Colonic mucosa (tissue), 4 donors: ENCODE measurements around the gene MT1F. TPM values are rescaled to one million over a fixed set of nuclear protein-coding genes. Genes with fewer than 3 reads are reported as not detected.
"Not testable (repeated sequence)": the region's sequence is repeated elsewhere in the genome, so short reads cannot be mapped to it uniquely, and the experiment has no call there.

Experiments
- DNase-seq: peaks from one replicate; pipeline ENCODE4 v3.0.0-alpha.2; 2020
- H3K27ac ChIP-seq: fragments of 200-600 bp; one replicate; pipeline ENCODE4 v1.8.0; 2021
- H3K27me3 ChIP-seq: fragments of 200-600 bp; one replicate; pipeline ENCODE4 v1.8.0; 2021
- H3K36me3 ChIP-seq: fragments of 200-600 bp; one replicate; pipeline ENCODE4 v1.8.0; 2021
- H3K4me1 ChIP-seq: fragments of 200-600 bp; one replicate; pipeline ENCODE4 v1.8.0; 2021; ENCODE audit warnings: mild to moderate bottlenecking
- H3K4me3 ChIP-seq: fragments of 200-600 bp; one replicate; pipeline ENCODE4 v1.8.0; 2021
- H3K9ac ChIP-seq, 2 donors: one replicate each; pipeline ENCODE4 v1.7.0; 2013; ENCODE audit warnings: control low read depth in 2 of 2, low read depth in 2 of 2, low read length in 2 of 2
- H3K9me3 ChIP-seq: fragments of 200-600 bp; one replicate; pipeline ENCODE4 v1.8.0; 2021
- intact Hi-C: fragments of 100-400 bp; cut with DNase I; formaldehyde crosslinking; loops from one replicate; pipeline ENCODE4 v1.14.1; 2022
- total RNA-seq, 2 donors: library from RNA; stranded (reverse); fragmentation: NEBNext Ultra II Directional in 1 of 2; extraction: Animal tissue kit (Norgen Biotek cat#: 25700) in 1 of 2; gene quantifications; one replicate each; pipeline ENCODE4 v1.2.1, GENCODE V29; 2021
- TF ChIP-seq, protein P1 (sequence below): fragments of 200-600 bp; IDR thresholded peaks from one replicate; pipeline ENCODE4 v1.8.0; 2022; ENCODE audit warnings: antibody characterized with exemption, mild to moderate bottlenecking
- donor health status: healthy.
- donor health status: DM: no; HTN: no; CAD: no.
- donor health status: DM: no; HTN: no; CAD: no.

MT1F gene
- total RNA-seq, 2 donors from 2014 or later = 35.5 to 40.0 TPM

DNA sequence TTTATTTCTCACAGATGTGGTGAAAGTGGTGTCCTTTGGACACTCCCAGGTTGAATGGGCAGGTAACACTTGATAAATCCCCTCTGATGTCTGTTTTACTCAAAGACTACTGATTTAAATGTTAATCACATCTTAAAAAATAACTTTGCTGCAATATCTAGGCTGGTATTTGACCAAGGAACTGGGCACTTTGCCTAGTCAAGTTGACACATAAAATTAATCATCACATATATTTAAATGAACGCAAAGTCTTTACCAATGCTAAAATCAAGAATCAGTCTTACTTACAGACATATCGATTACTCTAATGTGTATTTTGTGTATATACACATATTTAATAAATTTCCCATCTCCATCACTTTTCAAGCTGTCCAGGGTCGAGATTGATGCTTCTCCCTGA, 42.4 kb upstream of the MT1F start:
- no peak for DNase-seq
- TF ChIP-seq, protein P1, sequence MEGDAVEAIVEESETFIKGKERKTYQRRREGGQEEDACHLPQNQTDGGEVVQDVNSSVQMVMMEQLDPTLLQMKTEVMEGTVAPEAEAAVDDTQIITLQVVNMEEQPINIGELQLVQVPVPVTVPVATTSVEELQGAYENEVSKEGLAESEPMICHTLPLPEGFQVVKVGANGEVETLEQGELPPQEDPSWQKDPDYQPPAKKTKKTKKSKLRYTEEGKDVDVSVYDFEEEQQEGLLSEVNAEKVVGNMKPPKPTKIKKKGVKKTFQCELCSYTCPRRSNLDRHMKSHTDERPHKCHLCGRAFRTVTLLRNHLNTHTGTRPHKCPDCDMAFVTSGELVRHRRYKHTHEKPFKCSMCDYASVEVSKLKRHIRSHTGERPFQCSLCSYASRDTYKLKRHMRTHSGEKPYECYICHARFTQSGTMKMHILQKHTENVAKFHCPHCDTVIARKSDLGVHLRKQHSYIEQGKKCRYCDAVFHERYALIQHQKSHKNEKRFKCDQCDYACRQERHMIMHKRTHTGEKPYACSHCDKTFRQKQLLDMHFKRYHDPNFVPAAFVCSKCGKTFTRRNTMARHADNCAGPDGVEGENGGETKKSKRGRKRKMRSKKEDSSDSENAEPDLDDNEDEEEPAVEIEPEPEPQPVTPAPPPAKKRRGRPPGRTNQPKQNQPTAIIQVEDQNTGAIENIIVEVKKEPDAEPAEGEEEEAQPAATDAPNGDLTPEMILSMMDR = no peak
- no peak overlapping the region for H3K4me3 ChIP-seq
- H3K4me1 ChIP-seq = peaks cover 11% of the 10 kb centered on the region
- no peaks in the 10 kb centered on the region for H3K9me3 ChIP-seq
- H3K27ac ChIP-seq = no peak overlapping the region
- H3K9ac ChIP-seq = no peak overlapping the region
- no peaks in the 10 kb centered on the region for H3K27me3 ChIP-seq
- intact Hi-C loops = no loop called here
- H3K36me3 ChIP-seq = no peaks in the 10 kb centered on the region

- Histone ChIP-seq H3K4me1 (peaks cover 7% of the 10 kb centered on the region), H3K4me3 (peak overlapping the region; percentile 30), H3K9ac (peak overlapping the region; percentile 68 to 74), H3K27ac (no peak overlapping the region), H3K36me3 (no peaks in the 10 kb centered on the region), H3K27me3 (no peaks in the 10 kb centered on the region), H3K9me3 (no peaks in the 10 kb centered on the region)
- intact Hi-C loops = no loop called here
- TF ChIP-seq, protein P1 = no peak
- DNase-seq = no peak
These were observed 41.0 kb upstream of the MT1F start for GRCh38 chr16:56616608-56617211.

DNA sequence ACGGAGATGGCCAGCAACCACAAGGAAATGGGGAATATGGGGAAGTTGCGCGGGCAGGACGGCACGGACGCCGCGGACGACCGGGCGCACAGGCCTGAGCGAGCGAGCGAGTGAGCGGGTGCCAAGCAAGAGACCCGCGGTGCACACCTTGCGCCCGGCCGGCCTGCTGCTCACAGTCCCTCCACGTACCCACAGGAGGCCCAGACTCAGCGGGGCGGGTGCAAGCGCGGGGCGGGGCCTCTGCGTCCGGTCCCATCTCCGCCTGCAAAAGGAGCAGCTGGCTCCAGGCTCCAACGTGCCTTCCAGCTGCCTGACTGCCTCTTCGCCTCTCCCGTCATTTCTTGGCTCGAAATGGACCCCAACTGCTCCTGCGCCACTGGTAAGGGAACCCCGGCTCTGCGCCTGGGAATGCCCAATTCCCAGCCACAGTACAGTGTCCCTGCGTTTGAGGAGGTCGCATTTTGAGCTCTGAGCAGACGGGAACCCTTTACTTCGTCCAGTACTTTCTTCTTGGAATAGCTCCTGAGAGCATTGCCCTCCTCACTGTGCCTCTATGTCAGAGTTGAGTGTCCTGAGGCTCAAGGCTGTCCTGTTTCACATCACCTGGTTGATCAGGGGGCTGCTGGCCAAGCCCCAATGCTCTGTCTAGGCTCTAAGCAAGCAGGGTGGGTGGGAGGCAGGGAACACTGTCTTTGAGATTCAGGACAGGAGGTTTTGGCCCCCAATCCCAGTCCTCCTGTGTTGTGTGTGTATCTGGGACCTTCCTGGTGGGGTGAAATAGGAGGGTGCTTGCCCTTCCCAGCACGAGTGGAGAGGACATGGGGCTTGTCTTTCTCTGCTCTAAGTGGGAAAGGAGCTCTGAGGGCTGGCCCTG, 40.3 kb upstream of the MT1F start:
- intact Hi-C loops = no loop called here
- DNase-seq = peak; percentile 85
- Histone ChIP-seq H3K36me3 (no peaks in the 10 kb centered on the region), H3K9ac (peak overlapping the region; percentile 68 to 74), H3K4me3 (peak overlapping the region; percentile 30), H3K27me3 (no peaks in the 10 kb centered on the region), H3K4me1 (peaks cover 7% of the 10 kb centered on the region), H3K27ac (no peak overlapping the region), H3K9me3 (no peaks in the 10 kb centered on the region)
- TF ChIP-seq, protein P1 = no peak

DNA sequence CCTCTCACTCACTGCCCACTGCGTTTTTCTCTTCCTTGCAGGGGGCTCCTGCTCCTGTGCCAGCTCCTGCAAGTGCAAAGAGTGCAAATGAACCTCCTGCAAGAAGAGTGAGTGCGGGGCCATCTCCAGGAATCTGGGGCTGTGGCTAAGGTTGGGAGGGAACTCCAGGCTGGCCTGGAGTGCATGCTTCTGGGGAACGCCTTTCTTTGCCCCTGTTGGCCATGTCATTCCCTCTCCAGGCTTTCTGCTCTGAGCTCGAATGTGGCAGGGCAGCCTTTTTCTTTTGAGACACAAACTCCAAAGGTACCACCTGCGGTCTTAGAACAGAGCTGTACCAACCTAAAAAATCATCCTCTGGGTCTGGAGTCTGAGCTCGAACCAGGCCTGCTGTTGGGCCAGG, 39.6 kb upstream of the MT1F start:
- Histone ChIP-seq H3K9me3 (no peaks in the 10 kb centered on the region), H3K27ac (no peak overlapping the region), H3K4me3 (no peak overlapping the region), H3K4me1 (peaks cover 7% of the 10 kb centered on the region), H3K9ac (no peak overlapping the region), H3K36me3 (no peaks in the 10 kb centered on the region), H3K27me3 (no peaks in the 10 kb centered on the region)
- TF ChIP-seq, protein P1 = no peak
- intact Hi-C loops = no loop called here
- no peak for DNase-seq

DNA sequence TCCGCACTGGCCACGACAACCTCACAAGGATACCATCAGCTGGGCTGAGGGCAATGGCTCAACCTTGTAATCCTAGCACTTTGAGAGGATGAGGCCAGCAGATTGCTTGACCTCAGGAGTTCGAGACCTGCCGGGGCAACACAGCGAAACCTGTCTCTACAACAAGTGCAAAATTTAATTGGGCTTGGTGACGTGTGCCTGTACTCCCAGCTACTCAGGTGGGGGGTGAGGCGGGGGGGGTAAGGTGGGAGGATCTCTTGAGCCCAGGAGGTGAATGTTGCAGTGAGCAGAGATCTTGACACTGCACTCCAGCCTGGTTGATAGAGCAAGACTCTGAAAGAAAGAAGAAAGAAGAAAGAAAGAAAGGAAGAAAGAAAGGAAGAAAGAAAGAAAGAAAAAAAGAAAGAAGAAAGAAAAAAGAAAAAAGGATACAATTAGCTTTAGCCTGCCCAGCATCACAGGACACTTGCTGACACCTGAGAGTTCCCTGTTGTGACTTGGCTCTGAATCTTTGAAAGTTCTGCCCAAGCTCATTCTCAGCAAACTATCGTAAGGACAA, 37.3 kb upstream of the MT1F start:
- intact Hi-C loops = no loop called here
- H3K9me3 ChIP-seq = no peaks in the 10 kb centered on the region

DNA sequence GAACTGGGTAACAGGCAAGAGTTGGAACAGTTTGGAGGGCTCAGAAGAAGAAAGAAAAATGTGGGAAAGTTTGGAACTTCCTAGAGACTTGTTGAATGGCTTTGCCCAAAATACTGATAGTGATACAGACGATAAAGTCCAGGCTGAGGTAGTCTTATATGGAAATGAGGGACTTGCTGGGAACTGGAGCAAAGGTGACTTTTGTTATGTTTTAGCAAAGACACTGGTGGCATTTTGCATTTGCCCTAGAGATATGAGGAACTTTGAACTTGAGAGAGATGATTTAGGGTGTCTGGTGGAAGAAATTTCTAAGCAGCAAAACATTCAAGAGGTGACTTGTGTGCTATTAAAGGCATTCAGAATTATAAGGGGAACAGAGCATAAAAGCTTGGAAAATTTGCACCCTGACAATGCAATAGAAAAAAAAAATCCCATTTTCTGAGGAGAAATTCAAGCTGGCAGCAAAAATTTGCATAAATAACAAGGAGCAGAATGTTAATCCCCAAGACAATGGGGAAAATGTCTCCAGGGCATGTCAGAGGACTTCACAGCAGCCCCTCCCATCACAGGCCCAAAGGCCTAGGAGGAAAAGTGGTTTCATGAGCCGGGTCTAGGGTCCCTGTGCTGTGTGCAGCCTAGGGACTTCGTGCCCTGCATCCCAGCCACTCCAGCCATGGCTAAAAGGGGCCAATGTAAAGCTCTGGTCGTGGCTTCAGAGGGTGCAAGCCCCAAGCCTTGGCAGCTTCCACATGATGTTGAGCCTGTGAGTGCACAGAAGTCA, 35.9 kb upstream of the MT1F start:
- H3K36me3 ChIP-seq, H3K4me1 ChIP-seq, H3K4me3 ChIP-seq, intact Hi-C loops, H3K9ac ChIP-seq, H3K27me3 ChIP-seq, H3K9me3 ChIP-seq, DNase-seq, H3K27ac ChIP-seq: not testable (repeated sequence)

More for the DNA sequence above, 37.3 kb upstream of the MT1F start:
- TF ChIP-seq, protein P1 = no peak
- Histone ChIP-seq H3K9ac (no peak overlapping the region), H3K27ac (no peak overlapping the region), H3K4me3 (no peak overlapping the region), H3K4me1 (peaks cover 9% of the 10 kb centered on the region), H3K36me3 (no peaks in the 10 kb centered on the region), H3K27me3 (no peaks in the 10 kb centered on the region)
- DNase-seq = no peak

DNA sequence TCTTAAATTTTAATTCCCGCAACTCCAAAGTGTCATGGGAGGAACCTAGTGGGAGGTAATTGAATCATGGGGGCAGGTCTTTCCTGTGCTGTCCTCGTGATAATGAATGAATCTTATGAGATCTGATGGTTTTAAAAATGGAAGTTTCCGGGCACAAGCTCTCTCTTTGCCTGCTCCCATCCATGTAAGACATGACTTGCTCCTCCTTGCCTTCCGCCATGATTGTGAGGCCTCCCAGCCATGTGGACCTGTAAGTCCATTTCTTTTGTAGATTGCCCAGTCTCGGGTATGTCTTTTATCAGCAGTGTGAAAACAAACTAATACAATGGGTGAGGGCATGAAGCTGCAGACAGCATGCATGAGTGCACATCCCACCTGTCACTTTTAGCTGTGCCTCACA, 34.6 kb upstream of the MT1F start:
- H3K27ac ChIP-seq, intact Hi-C loops, DNase-seq, H3K4me1 ChIP-seq, H3K9ac ChIP-seq, H3K36me3 ChIP-seq, H3K27me3 ChIP-seq, H3K4me3 ChIP-seq, H3K9me3 ChIP-seq: not testable (repeated sequence)
